GM19455 (cell line): ENCODE data around the gene SLC16A3.
"Not testable (repeated sequence)": the region's sequence is repeated elsewhere in the genome, so short reads cannot be mapped to it uniquely, and the experiment has no call there.

Experiments
- ATAC-seq: cut with Tn5 transposase; IDR thresholded peaks from one replicate; pipeline ENCODE4 v1.9.1; 2021; ENCODE audit not compliant: unreplicated experiment

Gene SLC16A3

GRCh38 chr17:82203920-82204319 is 24.9 kb upstream of the SLC16A3 start:
- no peak for ATAC-seq

GRCh38 chr17:82204831-82205719 is 23.8 kb upstream of the SLC16A3 start:
- ATAC-seq, result no peak

GRCh38 chr17:82205720-82206508 is 22.9 kb upstream of the SLC16A3 start:
- peak; percentile 66 for ATAC-seq

- ATAC-seq, result not testable (repeated sequence)
Observed at GRCh38 chr17:82210655-82211054, 18.2 kb upstream of the SLC16A3 start.

- no peak for ATAC-seq
Observed at GRCh38 chr17:82212331-82213250, 16.3 kb upstream of the SLC16A3 start, which contains the start of gene CCDC57. TSS of gene CCDC57 (minus strand) at chr17:82212842. CDS start at chr17:82201944, 10,898 bp downstream.

GRCh38 chr17:82213251-82214011 is 15.4 kb upstream of the SLC16A3 start:
- ATAC-seq, result no peak

- ATAC-seq, result no peak
Observed at GRCh38 chr17:82214012-82214628, 14.7 kb upstream of the SLC16A3 start.

- no peak for ATAC-seq
Observed at GRCh38 chr17:82215095-82215971, 13.5 kb upstream of the SLC16A3 start.

GRCh38 chr17:82215972-82216300 is 12.9 kb upstream of the SLC16A3 start:
- no peak for ATAC-seq

- no peak for ATAC-seq
Observed at GRCh38 chr17:82216301-82217119, 12.3 kb upstream of the SLC16A3 start.

GRCh38 chr17:82217120-82217529 is 11.7 kb upstream of the SLC16A3 start:
- ATAC-seq, result no peak

GRCh38 chr17:82217530-82218204 is 11.2 kb upstream of the SLC16A3 start:
- ATAC-seq, result no peak

GRCh38 chr17:82218349-82219075 is 10.3 kb upstream of the SLC16A3 start:
- ATAC-seq, result no peak

- no peak for ATAC-seq
Observed at GRCh38 chr17:82219083-82219482, 9.8 kb upstream of the SLC16A3 start.

GRCh38 chr17:82219753-82220709 is 8.8 kb upstream of the SLC16A3 start:
- no peak for ATAC-seq
